HG03571 (cell line): ENCODE results near the gene OAS3.

Experiments
- ATAC-seq: cut with Tn5 transposase; IDR thresholded peaks from one replicate; pipeline ENCODE4 v1.9.1; 2021; ENCODE audit not compliant: unreplicated experiment

OAS3 gene

DNA sequence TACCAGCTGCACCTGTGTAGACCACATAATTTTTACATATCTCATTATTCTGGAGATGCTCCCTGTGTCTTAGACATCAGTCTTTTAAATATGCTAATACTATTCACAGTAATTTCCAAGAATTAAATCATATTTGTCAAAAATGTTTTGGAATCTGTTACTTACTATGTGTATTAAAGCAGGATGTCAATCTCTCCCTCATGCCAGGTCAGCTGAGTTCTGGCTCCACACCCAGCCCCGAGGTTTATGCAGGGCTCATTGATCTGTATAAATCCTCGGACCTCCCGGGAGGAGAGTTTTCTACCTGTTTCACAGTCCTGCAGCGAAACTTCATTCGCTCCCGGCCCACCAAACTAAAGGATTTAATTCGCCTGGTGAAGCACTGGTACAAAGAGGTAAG lies 67.9 kb downstream of the OAS3 start:
- no peak for ATAC-seq

DNA sequence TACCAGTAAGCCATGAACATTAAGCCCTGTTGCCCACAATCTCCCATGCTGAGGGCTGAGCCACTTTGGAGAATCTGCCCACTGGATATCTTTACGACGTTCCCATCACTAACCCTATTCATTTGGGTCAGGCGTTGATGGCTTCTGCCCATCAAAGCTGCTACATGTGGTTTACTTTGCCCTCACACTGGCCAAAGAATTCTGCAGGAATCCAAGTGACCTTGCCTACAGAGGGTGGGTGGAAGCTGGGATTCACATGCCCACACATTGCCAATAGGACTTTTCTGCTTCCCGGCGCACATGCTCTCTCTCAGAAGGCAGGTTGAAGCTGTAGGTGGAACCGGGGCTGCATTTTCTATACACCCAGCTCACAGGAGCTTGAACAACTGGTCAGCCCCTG lies 68.4 kb downstream of the OAS3 start:
- ATAC-seq, result no peak

DNA sequence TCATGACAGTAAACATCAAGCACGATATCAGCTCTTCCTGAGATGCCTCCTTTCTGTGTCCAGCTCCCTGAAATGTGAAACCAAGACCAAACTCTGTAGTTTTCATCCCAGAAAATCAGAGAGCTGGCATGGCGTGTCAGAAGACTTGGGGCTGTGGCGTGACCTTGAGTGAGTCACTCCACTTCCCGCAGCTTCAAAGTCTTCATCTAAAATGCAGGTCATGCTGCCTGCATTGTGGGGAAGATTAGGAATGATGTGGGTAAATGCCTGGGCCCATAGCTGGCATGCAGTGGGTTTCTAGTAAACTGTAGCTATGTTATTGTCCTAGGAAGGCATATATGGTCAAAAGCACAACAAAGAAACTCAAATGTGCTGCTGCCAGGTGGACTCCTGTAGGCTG lies 68.9 kb downstream of the OAS3 start:
- ATAC-seq, result no peak

DNA sequence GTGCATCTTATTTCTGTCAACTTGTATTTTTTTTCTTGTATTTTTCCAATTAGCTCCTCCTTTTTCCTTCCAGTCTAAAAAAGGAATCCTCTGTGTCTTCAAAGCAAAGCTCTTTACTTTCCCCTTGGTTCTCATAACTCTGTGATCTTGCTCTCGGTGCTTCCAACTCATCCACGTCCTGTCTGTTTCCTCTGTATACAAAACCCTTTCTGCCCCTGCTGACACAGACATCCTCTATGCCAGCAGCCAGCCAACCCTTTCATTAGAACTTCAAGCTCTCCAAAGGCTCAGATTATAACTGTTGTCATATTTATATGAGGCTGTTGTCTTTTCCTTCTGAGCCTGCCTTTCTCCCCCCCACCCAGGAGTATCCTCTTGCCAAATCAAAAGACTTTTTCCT lies 72.4 kb downstream of the OAS3 start:
- no peak for ATAC-seq

DNA sequence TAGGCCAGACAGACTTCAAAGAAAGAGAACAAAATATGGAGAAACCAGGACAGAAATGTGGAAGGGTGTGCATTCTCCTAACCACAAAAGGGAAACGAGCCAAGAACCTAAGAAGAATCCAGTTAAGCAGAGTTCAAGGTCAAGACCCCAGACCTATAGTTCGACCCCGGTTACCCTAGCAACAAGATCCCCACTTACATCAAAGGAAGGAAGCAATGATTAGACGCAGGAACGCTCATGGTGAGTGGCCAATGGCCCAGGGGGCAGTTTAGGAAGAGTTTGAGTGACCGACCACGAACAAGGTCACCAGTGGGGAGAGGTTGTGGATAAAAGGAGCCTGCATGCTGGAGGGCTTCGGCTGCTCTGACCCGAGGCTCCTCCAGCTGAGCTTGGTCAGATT lies 76.3 kb downstream of the OAS3 start:
- no peak for ATAC-seq

DNA sequence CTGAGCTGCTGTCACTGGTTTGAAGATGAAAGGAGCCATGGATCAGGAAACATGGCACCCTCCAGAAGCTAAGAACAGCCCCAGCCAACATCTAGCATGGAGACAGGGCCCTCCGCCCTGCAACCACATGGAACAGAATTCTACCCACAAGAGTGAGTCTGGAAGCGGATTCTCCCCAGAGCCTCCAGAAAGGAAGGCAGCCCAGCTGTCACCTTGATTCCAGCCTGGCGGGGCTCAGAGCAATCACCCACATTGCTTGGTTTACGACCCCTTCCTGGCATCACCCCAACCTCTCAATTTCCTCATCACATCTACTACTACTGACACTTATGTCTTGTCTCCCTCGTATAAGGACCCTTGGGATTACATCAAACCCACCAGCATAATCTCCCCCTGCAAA lies 78.5 kb downstream of the OAS3 start:
- no peak for ATAC-seq

DNA sequence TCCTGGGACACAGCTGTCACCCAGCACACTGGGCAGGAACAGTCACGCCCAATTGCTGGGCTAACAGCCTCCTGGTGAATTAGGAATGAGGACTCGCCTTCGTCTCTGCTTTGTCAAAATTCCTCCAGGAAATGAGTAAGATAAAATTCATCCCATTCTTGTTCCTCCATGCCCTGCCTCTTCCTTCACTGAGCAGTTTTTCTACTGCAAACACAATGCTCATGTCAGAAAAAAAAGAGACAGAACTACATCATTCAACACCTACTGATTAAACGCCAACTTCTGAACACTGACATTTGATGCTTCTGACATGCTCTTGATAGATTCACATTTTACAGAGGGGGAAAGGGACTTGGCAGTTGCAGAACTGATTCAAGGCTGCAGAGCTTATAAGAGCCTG lies 80.8 kb downstream of the OAS3 start:
- no peak for ATAC-seq

DNA sequence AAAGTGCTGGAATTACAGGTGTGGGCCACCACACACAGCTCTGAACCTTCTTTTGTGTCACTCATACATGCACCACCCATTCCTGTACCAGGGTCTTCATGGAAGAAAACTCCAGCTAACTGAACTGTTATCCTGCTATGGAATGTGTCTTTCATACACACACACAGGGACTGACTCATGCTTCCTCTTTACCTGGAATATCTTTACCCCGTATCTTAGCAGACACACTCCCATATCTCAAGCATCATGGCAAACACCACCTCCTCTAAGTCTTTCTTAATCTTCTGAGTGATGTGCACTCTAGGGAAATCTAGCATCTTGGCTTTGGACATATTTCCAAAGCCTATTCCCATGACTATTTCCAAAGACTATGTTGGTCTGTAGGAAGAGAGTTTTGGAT lies 83.2 kb downstream of the OAS3 start:
- no peak for ATAC-seq
